ENCODE measurements around the gene PPIP5K1. TPM values are rescaled to one million over a fixed set of nuclear protein-coding genes. Genes with fewer than 3 reads are reported as not detected.

PPIP5K1 gene
- total and polyA plus RNA-seq, 9 of the 15 experiments (the other 6 are each of a cell fraction or from before 2014, with no cell fraction given): 2.5 to 74.6 (median 35.1) TPM

- TF ChIP-seq ZMIZ1 (IDR thresholded peaks at IDR 0.05; ENCODE audit: low read depth in 2 of 2, low read length in 2 of 2): no peak
- TF ChIP-seq HMBOX1 (IDR thresholded peaks at IDR 0.05): no peak
- no peak for TF ChIP-seq SMAD4 (CRISPR knock-in tag; conservative IDR thresholded peaks at IDR 0.05)
- peak; percentile 71 for TF ChIP-seq POLR2G (IDR thresholded peaks at IDR 0.05; ENCODE audit: low read depth, low read length)
- TF ChIP-seq ZNF354B (CRISPR knock-in tag; IDR thresholded peaks at IDR 0.05): no peak
- TF ChIP-seq HMG20B (CRISPR knock-in tag; IDR thresholded peaks at IDR 0.05): no peak
- no peak for TF ChIP-seq ZNF778 (CRISPR knock-in tag; IDR thresholded peaks at IDR 0.05)
- TF ChIP-seq ZBTB1 (CRISPR knock-in tag; IDR thresholded peaks at IDR 0.05; ENCODE audit: borderline replicate concordance, low read depth): no peak
- peak; percentile 59 for TF ChIP-seq ZEB2 (IDR thresholded peaks at IDR 0.05)
- TF ChIP-seq CEBPZ (IDR thresholded peaks at IDR 0.05; ENCODE audit: borderline replicate concordance, low read depth, low read length): no peak
- no peak for TF ChIP-seq NFXL1 (CRISPR knock-in tag; IDR thresholded peaks at IDR 0.05)
- no peak; the same call in 1 of the 2 replicates for TF ChIP-seq ETV5 (CRISPR knock-in tag; IDR thresholded peaks at IDR 0.05; ENCODE audit: low read depth)
- no peak for TF ChIP-seq BCOR (IDR thresholded peaks at IDR 0.05)
- no peak for TF ChIP-seq ZNF77 (CRISPR knock-in tag; IDR thresholded peaks at IDR 0.05)
- TF ChIP-seq SRSF9 (IDR thresholded peaks at IDR 0.05; ENCODE audit: borderline replicate concordance, low read depth, low read length): no peak
- TF ChIP-seq NONO (IDR thresholded peaks at IDR 0.05; ENCODE audit: low read depth in 2 of 2, low read length in 1 of 2): no peak
- peak; percentile 74; the same call in 1 of the 2 replicates for TF ChIP-seq STAT6 (CRISPR knock-in tag; IDR thresholded peaks at IDR 0.05)
These were observed 97.1 kb downstream of the PPIP5K1 start, which contains the start of gene TP53BP1 (continued) for GRCh38 chr15:43492673-43493601.

All from K562 (cell line).